Testis (tissue), 3 donors: ENCODE results near the gene MYLIP. TPM values are rescaled to one million over a fixed set of nuclear protein-coding genes. Genes with fewer than 3 reads are reported as not detected.
"Not testable (repeated sequence)": the region's sequence is repeated elsewhere in the genome, so short reads cannot be mapped to it uniquely, and the experiment has no call there.

ENCODE experiments used
- DNase-seq: peaks from one replicate; pipeline ENCODE4 v3.0.0-alpha.2; 2019
- H3K27ac ChIP-seq, 2 donors: fragments of 200-600 bp; sonication (generic); one replicate each; pipeline ENCODE4 v1.5.1; 2019
- H3K27me3 ChIP-seq: fragments of 200-600 bp; sonication (generic); one replicate; pipeline ENCODE4 v1.5.1; 2019
- H3K36me3 ChIP-seq: fragments of 200-600 bp; sonication (generic); one replicate; pipeline ENCODE4 v1.5.1; 2017; ENCODE audit warnings: low read depth; ENCODE audit errors: missing control alignments
- H3K4me1 ChIP-seq: fragments of 200-600 bp; sonication (generic); one replicate; pipeline ENCODE4 v1.5.1; 2019
- H3K4me3 ChIP-seq, 2 donors: fragments of 200-600 bp; sonication (generic); one replicate each; pipeline ENCODE4 v1.5.1; 2017 to 2019
- H3K9me3 ChIP-seq: fragments of 200-600 bp; sonication (generic); one replicate; pipeline ENCODE4 v1.5.1; 2017
- CTCF ChIP-seq, 3 experiments: fragments of 450-650 bp in 2 of 3; fragments of 200-600 bp in 1 of 3; sonication (generic) in 1 of 3; IDR thresholded peaks; one replicate each; pipeline ENCODE4 v1.5.1; 2016 to 2019; ENCODE audit warnings: antibody characterized with exemption in 3 of 3, mild to moderate bottlenecking in 2 of 3, moderate library complexity in 1 of 3
- POLR2A ChIP-seq: fragments of 450-650 bp; IDR thresholded peaks from one replicate; pipeline ENCODE4 v1.6.1; 2017; ENCODE audit warnings: antibody characterized with exemption, mild to moderate bottlenecking, moderate library complexity
- WGBS, 2 donors: methylation state at CpG; one replicate each; pipeline ENCODE4 v1.1.5; 2018; 5-methylcytosine and 5-hydroxymethylcytosine counted together
- intact Hi-C: fragments of 100-400 bp; cut with DNase I; formaldehyde crosslinking; loops from one replicate; pipeline ENCODE4 v1.15.1; 2023; ENCODE audit warnings: low total_unique reads
- polyA plus RNA-seq: library from polyadenylated mRNA; stranded (reverse); fragments of 350-450 nt; fragmentation: Illumina TruSeq; extraction: RNeasy Lipid Tissue Mini Kit (QIAGEN cat#74804); gene quantifications from one replicate; pipeline ENCODE4 v1.2.3, GENCODE V29; 2014; ENCODE audit warnings: low read depth, low replicate concordance; ENCODE audit not compliant: insufficient read depth
- total RNA-seq, 2 donors: library from RNA; depleted of rRNA; stranded (reverse); fragments of >200 nt; gene quantifications; one replicate each; pipeline ENCODE4 v1.2.3, GENCODE V29; 2016

The MYLIP gene
- total and polyA plus RNA-seq, 3 donors from 2014 or later, result 39.1 to 48.1 (median 45.0) TPM

GRCh38 chr6:16173167-16173940 is 44.5 kb downstream of the MYLIP start:
- DNase-seq, result no peak
- Histone ChIP-seq H3K27ac (no peak overlapping the region), H3K27me3 (no peaks in the 10 kb centered on the region), H3K4me3 (no peak overlapping the region), H3K4me1 (no peaks in the 10 kb centered on the region), H3K9me3 (no peaks in the 10 kb centered on the region), H3K36me3 (no peaks in the 10 kb centered on the region)
- intact Hi-C loops, result no loop called here
- 87 to 95% methylated on average over 3 of the region's 3 CpGs for WGBS, 2 donors
- TF ChIP-seq CTCF (IDR thresholded peaks at IDR 0.05) (no peak), POLR2A (no peak)

DNA sequence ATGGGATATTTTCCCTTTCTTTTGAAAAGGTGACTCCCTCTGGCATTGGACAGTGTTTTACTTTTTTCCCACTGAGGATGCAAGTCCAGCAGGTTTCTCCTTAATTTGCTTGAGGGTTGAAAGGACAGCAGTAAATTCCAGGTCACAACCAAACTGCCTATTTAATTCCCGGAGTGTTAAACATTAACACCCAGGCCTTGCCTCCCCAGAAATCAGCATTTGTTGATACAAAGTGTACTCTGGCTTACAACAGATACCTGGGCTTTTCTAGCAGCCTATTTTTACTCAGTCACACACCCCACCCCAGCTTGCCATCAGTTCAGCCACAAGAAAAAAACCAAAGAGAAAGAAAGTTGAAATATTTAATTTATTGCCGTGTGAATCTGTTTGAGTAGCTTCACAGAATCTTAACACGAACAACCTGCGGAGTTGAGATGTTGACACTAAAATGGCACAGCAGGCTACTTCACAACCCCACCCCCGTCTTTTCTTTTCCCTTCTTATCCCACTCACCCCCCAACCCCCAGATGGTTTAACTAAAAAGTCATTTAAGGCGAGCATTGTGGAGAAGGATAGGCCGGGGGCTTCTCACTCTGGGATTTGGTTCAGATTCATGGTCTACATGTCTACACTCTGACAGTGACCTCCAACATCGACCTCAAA is 45.7 kb downstream of the MYLIP start:
- H3K9me3 ChIP-seq, result no peaks in the 10 kb centered on the region
- WGBS, 2 donors, result 78 to 85% methylated on average over 8 of the region's 8 CpGs
- no peak overlapping the region for H3K27ac ChIP-seq
- TF ChIP-seq CTCF (IDR thresholded peaks at IDR 0.05) (no peak), POLR2A (no peak)
- intact Hi-C loops, result no loop called here
- no peak for DNase-seq
- no peaks in the 10 kb centered on the region for H3K27me3 ChIP-seq
- H3K4me1 ChIP-seq, result no peaks in the 10 kb centered on the region
- no peaks in the 10 kb centered on the region for H3K36me3 ChIP-seq
- H3K4me3 ChIP-seq, result no peak overlapping the region

- H3K4me1 ChIP-seq, H3K27ac ChIP-seq, H3K36me3 ChIP-seq, H3K9me3 ChIP-seq, intact Hi-C loops, H3K4me3 ChIP-seq, DNase-seq, H3K27me3 ChIP-seq: not testable (repeated sequence)
- 60 to 89% methylated on average over 1 of the region's 1 CpG for WGBS, 2 donors
These were observed 47.7 kb downstream of the MYLIP start for GRCh38 chr6:16176600-16176999.

GRCh38 chr6:16177881-16178280 is 49.0 kb downstream of the MYLIP start:
- intact Hi-C loops, result no loop called here

More at GRCh38 chr6:16177881-16178280, 49.0 kb downstream of the MYLIP start:
- no peak for DNase-seq
- Histone ChIP-seq H3K4me3 (no peak overlapping the region), H3K36me3 (no peaks in the 10 kb centered on the region), H3K27ac (no peak overlapping the region), H3K4me1 (no peaks in the 10 kb centered on the region), H3K27me3 (no peaks in the 10 kb centered on the region), H3K9me3 (no peaks in the 10 kb centered on the region)
- 88 to 93% methylated on average over 5 of the region's 5 CpGs for WGBS, 2 donors
- TF ChIP-seq CTCF (IDR thresholded peaks at IDR 0.05) (no peak), POLR2A (no peak)
